K562 (cell line): Measurements from ENCODE around the gene VSIG10. TPM values are rescaled to one million over a fixed set of nuclear protein-coding genes. Genes with fewer than 3 reads are reported as not detected.

Source experiments
- ATAC-seq: fragments of 200-7000 bp; cut with Tn5 transposase; 3 replicates; pipeline ENCODE4 v1.9.1; 2020; ENCODE audit warnings: moderate library complexity
- BruUV-seq: library from RNA; stranded (reverse); fragments of 400-500 nt; replicated peaks from 2 replicates; lab custom pipeline; 2021; lab: Mats Ljungman, UMichigan
- CTCF ChIA-PET: fragments of 300-600 bp; formaldehyde crosslinking; extraction: SDS; loops from one replicate; lab custom pipeline; 2021; ENCODE audit warnings: low intra/inter-chr PET ratio; lab: Yijun Ruan, JAX
- POLR2A ChIA-PET: fragments of 300-600, 350-650 bp; sonication (Branson Sonifier 250); formaldehyde crosslinking; extraction: SDS; loops from one replicate; lab custom pipeline; 2021; ENCODE audit warnings: antibody characterized with exemption, inconsistent platforms; lab: Yijun Ruan, JAX
- DNase-seq, 4 experiments: peaks; one replicate each; pipeline versions ENCODE4 v3.0.0 to v3.0.0-alpha.2; 2011 to 2018; ENCODE audit warnings: low spot score in 3 of 4, mixed read lengths in 3 of 4; ENCODE audit errors: extremely low read depth in 1 of 4
- FAIRE-seq: peaks from 2 replicates; lab custom pipeline; 2011; peaks lifted over from hg19 to GRCh38; lab: Jason Lieb, UNC
- H2AFZ ChIP-seq: 2 replicates; pipeline ENCODE4 v1.6.0; 2011; ENCODE audit warnings: low read depth, low read length, control low read depth, inconsistent platforms
- H3K27ac ChIP-seq: fragments of 200-600 bp; 3 replicates; pipeline ENCODE4 v1.8.0; 2011; ENCODE audit warnings: low read depth, mild to moderate bottlenecking, control low read depth, inconsistent platforms, low read length, moderate library complexity, mixed read lengths; ENCODE audit errors: extremely low read depth
- H3K27me3 ChIP-seq, 2 experiments: fragments of 300-600 bp in 1 of 2; 2 replicates in 1 of 2; 3 replicates in 1 of 2; pipeline versions ENCODE4 v1.6.0 to v1.8.0; 2011; ENCODE audit warnings: inconsistent platforms in 2 of 2, low read length in 2 of 2, mild to moderate bottlenecking in 1 of 2, mixed read lengths in 1 of 2, moderate library complexity in 1 of 2; ENCODE audit not compliant: control insufficient read depth in 2 of 2, insufficient read depth in 2 of 2
- H3K36me3 ChIP-seq: fragments of 300-600 bp; 3 replicates; pipeline ENCODE4 v1.8.0; 2011; ENCODE audit warnings: mild to moderate bottlenecking, low read length, inconsistent platforms; ENCODE audit not compliant: control insufficient read depth, insufficient read depth
- H3K4me1 ChIP-seq, 2 experiments: fragments of 200-600 bp in 1 of 2; replicated peaks in 1 of 2; 2 replicates in 1 of 2; 3 replicates in 1 of 2; pipeline versions ENCODE4 v1.5.1 to v1.8.0; 2011; ENCODE audit warnings: inconsistent platforms in 2 of 2, low read length in 2 of 2, mild to moderate bottlenecking in 1 of 2, mixed read lengths in 1 of 2, moderate library complexity in 1 of 2; ENCODE audit not compliant: control insufficient read depth in 2 of 2, insufficient read depth in 2 of 2
- H3K4me2 ChIP-seq: 2 replicates; pipeline ENCODE4 v1.6.1; 2011; ENCODE audit warnings: low read length, control low read depth, inconsistent platforms, mixed read lengths; ENCODE audit not compliant: insufficient read depth
- H3K4me3 ChIP-seq: fragments of 200-600 bp; sonication (generic), shearing (Covaris generic); 2 replicates; pipeline ENCODE4 v1.5.1; 2016; ENCODE audit warnings: control low read depth, inconsistent platforms
- H3K79me2 ChIP-seq: fragments of 200-600 bp; 3 replicates; pipeline ENCODE4 v1.8.0; 2011; ENCODE audit warnings: low read length, inconsistent platforms; ENCODE audit not compliant: control insufficient read depth, insufficient read depth
- H3K9ac ChIP-seq, 2 experiments: 2 replicates each; pipeline versions ENCODE4 v1.6.0 to v1.6.1; 2011; ENCODE audit warnings: low read depth in 2 of 2, low read length in 2 of 2, control low read depth in 1 of 2, inconsistent platforms in 1 of 2, mild to moderate bottlenecking in 1 of 2, mixed read lengths in 1 of 2; ENCODE audit not compliant: insufficient read depth in 1 of 2
- H3K9me1 ChIP-seq: one replicate; pipeline ENCODE4 v1.6.0; 2011; ENCODE audit warnings: inconsistent platforms, mild to moderate bottlenecking, low read length, moderate library complexity; ENCODE audit not compliant: control insufficient read depth, insufficient read depth
- H3K9me3 ChIP-seq: replicated peaks from 2 replicates; pipeline ENCODE4 v1.5.1; 2011; ENCODE audit warnings: low read depth, low read length, inconsistent platforms; ENCODE audit not compliant: control insufficient read depth, insufficient read depth
- H4K20me1 ChIP-seq: replicated peaks from 2 replicates; pipeline ENCODE4 v1.6.1; 2011; ENCODE audit warnings: low read length, inconsistent platforms, mixed read lengths; ENCODE audit not compliant: control insufficient read depth, insufficient read depth
- CGGBP1 ChIP-seq: fragments of 250-450 bp; sonication (Bioruptor Pico); IDR thresholded peaks from 2 replicates; pipeline ENCODE4 v1.9.0; 2021; ENCODE audit warnings: mild to moderate bottlenecking
- EHMT2 ChIP-seq: fragments of 450-650 bp; IDR thresholded peaks from 2 replicates; pipeline ENCODE4 v1.6.1; 2018; ENCODE audit warnings: antibody characterized with exemption
- FOXJ3 ChIP-seq: sonication (generic); formaldehyde crosslinking; IDR thresholded peaks from 2 replicates; pipeline ENCODE4 v1.4.0; 2020; ENCODE audit warnings: mild to moderate bottlenecking, missing genetic modification reagents
- HCFC1 ChIP-seq: IDR thresholded peaks from 2 replicates; pipeline ENCODE4 v1.6.1; 2012; ENCODE audit warnings: low read depth, low read length, improper control_type of control experiment
- HIVEP1 ChIP-seq: fragments of 250-450 bp; sonication (Bioruptor Pico); IDR thresholded peaks from 2 replicates; pipeline ENCODE4 v1.4.0; 2020; ENCODE audit warnings: mild to moderate bottlenecking
- MECOM ChIP-seq: fragments of 250-450 bp; sonication (Bioruptor Pico); IDR thresholded peaks from 2 replicates; pipeline ENCODE4 v1.8.0; 2022; ENCODE audit warnings: inconsistent platforms
- NR1H2 ChIP-seq: sonication (generic); formaldehyde crosslinking; IDR thresholded peaks from 2 replicates; pipeline ENCODE4 v1.4.0; 2020; ENCODE audit warnings: mild to moderate bottlenecking, missing genetic modification reagents
- NR3C1 ChIP-seq: sonication (generic); formaldehyde crosslinking; IDR thresholded peaks from 2 replicates; pipeline ENCODE4 v1.8.1; 2022; ENCODE audit warnings: missing genetic modification reagents
- TCF7 ChIP-seq: sonication (generic); IDR thresholded peaks from 2 replicates; pipeline ENCODE4 v1.6.1; 2016; ENCODE audit warnings: antibody characterized with exemption, borderline replicate concordance
- ZNF644 ChIP-seq: fragments of 200-800 bp; sonication (Bioruptor generic); IDR thresholded peaks from 2 replicates; pipeline ENCODE4 v1.6.1; 2016; ENCODE audit warnings: low read depth, missing genetic modification characterization, missing compliant biosample characterization
- WGBS: fragments of 100-300 bp; shearing (Covaris generic); methylation state at CpG from one replicate; pipeline ENCODE4 v1.1.6; 2016; ENCODE audit warnings: low coverage, mixed read lengths; ENCODE audit not compliant: insufficient coverage; ENCODE audit errors: missing lambda C conversion rate; 5-methylcytosine and 5-hydroxymethylcytosine counted together
- in situ Hi-C: fragments of 300-500 bp; cut with MboI; formaldehyde crosslinking; loops from 4 replicates; pipeline ENCODE4 v1.15.0; 2018; ENCODE audit warnings: inconsistent platforms, mixed read lengths
- intact Hi-C: fragments of 100-400 bp; cut with micrococcal nuclease; formaldehyde crosslinking; loops from 2 replicates; pipeline ENCODE4 v1.14.2; 2022
- polyA plus RNA-seq, 8 experiments: library from polyadenylated mRNA; depleted of rRNA in 4 of 8; stranded (reverse) in 5 of 8; unstranded in 3 of 8; fragments of >200 nt; fragmentation: Nextera tagmentation in 2 of 8; fragmentation: Illumina TruSeq in 1 of 8; extraction: Ambion mirVana in 2 of 8; extraction: Trizol in 1 of 8; gene quantifications; 2 replicates each; pipeline versions ENCODE4 v1.2.1 to v1.2.3, GENCODE V29; 2011 to 2014; ENCODE audit warnings: inconsistent platforms in 1 of 8, missing spikeins in 1 of 8
- total RNA-seq, 7 experiments: library from RNA; depleted of rRNA in 6 of 7; stranded (reverse); fragments of >200 nt in 6 of 7; fragmentation: Illumina TruSeq in 2 of 7; extraction: Trizol in 2 of 7; gene quantifications; 2 replicates each; pipeline versions ENCODE4 v1.2.1 to v1.2.3, GENCODE V29; 2011 to 2021; ENCODE audit warnings: low replicate concordance in 1 of 7

VSIG10 gene
- total and polyA plus RNA-seq, 9 of the 15 experiments (the other 6 are each of a cell fraction or from before 2014, with no cell fraction given), result 4.1 to 8.8 (median 4.7) TPM

DNA sequence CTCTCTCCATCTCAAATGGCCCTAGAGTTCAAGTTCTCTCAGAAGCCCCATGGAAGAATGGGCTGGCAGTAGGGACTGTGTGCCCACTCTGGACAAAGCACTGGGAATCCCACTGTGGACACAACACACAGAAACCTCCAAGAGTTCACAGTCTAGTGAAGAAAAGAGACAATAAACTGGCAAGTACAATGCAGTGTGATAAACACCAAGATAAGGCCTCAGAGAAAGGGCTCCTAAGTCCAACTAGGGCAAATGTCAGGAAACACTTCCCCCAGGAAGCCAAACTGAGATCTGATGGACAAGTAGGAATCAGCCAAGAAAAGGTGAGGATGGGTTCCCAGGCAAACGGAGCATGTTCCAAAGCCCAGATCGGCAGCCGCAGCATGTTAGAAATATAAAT lies 5.4 kb downstream of the VSIG10 start:
- no TSS peak for BruUV-seq
- in situ Hi-C loops (no loop called here), intact Hi-C loops (no loop called here)
- peaks cover 36 to 48% of the 10 kb centered on the region in 2 experiments; a peak in 4 of 5 replicates for H3K27me3 ChIP-seq
- ATAC-seq (no peak), FAIRE-seq (no peak), DNase-seq (no peak)
- no peaks in the 10 kb centered on the region for H3K36me3 ChIP-seq
- no peaks in the 10 kb centered on the region for H3K9me1 ChIP-seq
- no peak for TF ChIP-seq TCF7
- TF ChIP-seq HCFC1, result no peak
- TF ChIP-seq ZNF644 (tag), result no peak
- no peak for TF ChIP-seq CGGBP1 (CRISPR knock-in tag)
- no peak for TF ChIP-seq MECOM (CRISPR knock-in tag)
- no peak for TF ChIP-seq EHMT2
- no peak for TF ChIP-seq HIVEP1 (CRISPR knock-in tag)
- no peak for TF ChIP-seq NR3C1 (CRISPR knock-in tag)
- no peak for TF ChIP-seq NR1H2 (CRISPR knock-in tag)
- no peak for TF ChIP-seq FOXJ3 (CRISPR knock-in tag)
- ChIA-PET CTCF (no interaction called here), POLR2A (interaction anchor here (1.0 kb wide), 1 partner anchor 11 kb away, joined by 3 read pairs; no protein-coding TSS in a partner anchor)
- H3K4me3 ChIP-seq, result no peak overlapping the region
- no peaks in the 10 kb centered on the region for H3K79me2 ChIP-seq
- no peak overlapping the region for H2AFZ ChIP-seq
- 11% methylated on average over 3 of the region's 3 CpGs for WGBS
- no peak overlapping the region for H3K9ac ChIP-seq
- no peak overlapping the region for H3K4me2 ChIP-seq
- no peaks in the 10 kb centered on the region for H3K9me3 ChIP-seq
- no peak overlapping the region for H3K27ac ChIP-seq
- H3K4me1 ChIP-seq, result peaks cover 0 to 5% of the 10 kb centered on the region in 2 experiments; a peak in 3 of 5 replicates
- H4K20me1 ChIP-seq, result no peaks in the 10 kb centered on the region
